GM15510 (cell line): ENCODE measurements around the gene TMEM201.

Experiments
- POLR2A ChIP-seq: IDR thresholded peaks from 3 replicates; pipeline ENCODE4 v1.6.1; 2011; ENCODE audit warnings: borderline replicate concordance; ENCODE audit not compliant: insufficient read length; ENCODE audit errors: extremely low read depth

The TMEM201 gene

GRCh38 chr1:9603766-9604753 lies 15.3 kb downstream of the TMEM201 start:
- no peak for TF ChIP-seq POLR2A

DNA sequence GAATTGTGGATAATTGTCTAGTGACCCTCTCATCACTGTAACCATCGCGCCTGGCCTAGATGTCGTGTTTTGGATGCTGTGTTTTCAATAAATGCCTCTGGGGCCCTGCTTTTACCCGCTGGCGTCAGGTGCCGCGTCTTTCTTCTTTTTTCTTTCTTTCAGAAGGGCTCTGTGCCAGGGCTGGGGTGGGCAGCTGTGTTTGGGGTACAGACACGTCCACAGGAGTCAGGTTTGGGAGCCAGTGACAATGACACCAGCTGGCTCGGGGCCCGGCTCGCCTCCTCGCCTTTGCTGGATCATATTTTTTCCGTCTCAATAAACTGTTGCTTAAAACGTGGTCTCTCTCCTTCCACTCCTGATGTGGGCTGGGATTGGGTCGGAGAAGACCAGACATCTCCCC lies 16.1 kb downstream of the TMEM201 start:
- TF ChIP-seq POLR2A, result no peak

DNA sequence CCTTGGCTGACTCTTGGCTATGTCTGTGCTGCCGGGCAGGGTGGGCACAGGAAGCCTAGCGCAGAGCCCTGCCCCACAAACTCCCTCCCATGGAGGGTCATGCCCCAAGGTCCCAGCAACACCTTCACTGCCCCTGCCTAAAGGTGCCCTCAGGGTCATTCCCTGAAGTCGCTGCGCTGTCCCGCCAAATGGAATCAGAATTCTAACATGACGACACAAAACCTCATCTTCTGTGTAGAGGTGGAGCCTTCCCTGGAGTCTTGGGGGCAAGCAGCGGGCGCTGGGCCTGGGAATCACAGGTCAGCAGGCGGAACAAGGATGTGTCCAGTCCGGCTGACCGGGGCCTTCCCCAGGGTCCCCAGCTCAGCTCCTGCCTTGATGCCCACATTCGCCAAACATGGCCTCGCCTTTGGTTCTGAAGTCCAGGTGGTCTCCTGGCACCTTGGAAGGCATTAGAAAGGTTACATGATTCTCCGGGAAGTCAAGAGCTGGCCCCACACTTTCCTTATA lies 17.3 kb downstream of the TMEM201 start:
- TF ChIP-seq POLR2A, result no peak

- TF ChIP-seq POLR2A, result no peak
Observed at GRCh38 chr1:9606458-9606857, 17.7 kb downstream of the TMEM201 start.

DNA sequence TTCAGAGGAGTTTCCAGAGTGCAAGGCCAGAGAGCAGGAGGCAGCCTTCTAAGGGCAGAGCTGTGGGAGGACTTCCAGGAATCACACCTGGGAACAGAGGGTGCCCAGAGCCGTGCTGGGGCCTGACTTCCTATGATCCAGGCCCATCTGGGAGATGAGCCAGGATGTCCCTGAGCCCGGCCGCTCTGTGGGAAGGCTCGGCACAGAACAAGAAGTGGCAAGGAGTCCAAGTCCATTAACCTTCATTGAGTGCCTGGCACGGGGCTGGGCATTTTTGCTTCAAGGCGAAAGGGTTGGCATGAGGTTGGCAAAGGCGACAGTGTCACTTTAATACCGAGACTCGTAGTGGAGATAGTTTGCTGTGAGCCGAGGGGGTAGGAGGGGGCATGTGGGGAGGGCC lies 18.2 kb downstream of the TMEM201 start:
- TF ChIP-seq POLR2A, result no peak

- no peak for TF ChIP-seq POLR2A
Observed at GRCh38 chr1:9607352-9607751, 18.6 kb downstream of the TMEM201 start.

- no peak for TF ChIP-seq POLR2A
Observed at GRCh38 chr1:9609998-9610397, 21.3 kb downstream of the TMEM201 start.

DNA sequence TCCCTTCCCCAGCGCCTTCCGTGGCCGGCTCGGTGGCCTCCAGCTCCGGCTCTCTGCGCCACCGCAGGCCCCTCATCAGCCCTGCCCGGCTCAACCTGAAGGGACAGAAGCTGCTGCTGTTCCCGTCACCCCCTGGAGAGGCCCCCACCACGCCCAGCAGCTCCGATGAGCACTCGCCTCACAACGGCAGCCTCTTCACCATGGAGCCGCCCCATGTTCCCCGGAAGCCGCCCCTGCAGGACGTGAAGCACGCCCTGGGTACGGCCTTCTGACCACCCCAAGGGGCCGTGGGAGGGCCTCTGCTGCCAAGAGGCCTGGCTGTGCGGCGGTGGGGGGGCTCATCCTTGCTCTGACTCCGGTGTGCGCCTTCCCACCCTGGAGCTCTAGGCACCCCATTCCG lies 21.8 kb downstream of the TMEM201 start:
- no peak for TF ChIP-seq POLR2A

- TF ChIP-seq POLR2A, result no peak
Observed at GRCh38 chr1:9611716-9612115, 23.0 kb downstream of the TMEM201 start.

- no peak for TF ChIP-seq POLR2A
Observed at GRCh38 chr1:9612162-9612845, 23.6 kb downstream of the TMEM201 start.

DNA sequence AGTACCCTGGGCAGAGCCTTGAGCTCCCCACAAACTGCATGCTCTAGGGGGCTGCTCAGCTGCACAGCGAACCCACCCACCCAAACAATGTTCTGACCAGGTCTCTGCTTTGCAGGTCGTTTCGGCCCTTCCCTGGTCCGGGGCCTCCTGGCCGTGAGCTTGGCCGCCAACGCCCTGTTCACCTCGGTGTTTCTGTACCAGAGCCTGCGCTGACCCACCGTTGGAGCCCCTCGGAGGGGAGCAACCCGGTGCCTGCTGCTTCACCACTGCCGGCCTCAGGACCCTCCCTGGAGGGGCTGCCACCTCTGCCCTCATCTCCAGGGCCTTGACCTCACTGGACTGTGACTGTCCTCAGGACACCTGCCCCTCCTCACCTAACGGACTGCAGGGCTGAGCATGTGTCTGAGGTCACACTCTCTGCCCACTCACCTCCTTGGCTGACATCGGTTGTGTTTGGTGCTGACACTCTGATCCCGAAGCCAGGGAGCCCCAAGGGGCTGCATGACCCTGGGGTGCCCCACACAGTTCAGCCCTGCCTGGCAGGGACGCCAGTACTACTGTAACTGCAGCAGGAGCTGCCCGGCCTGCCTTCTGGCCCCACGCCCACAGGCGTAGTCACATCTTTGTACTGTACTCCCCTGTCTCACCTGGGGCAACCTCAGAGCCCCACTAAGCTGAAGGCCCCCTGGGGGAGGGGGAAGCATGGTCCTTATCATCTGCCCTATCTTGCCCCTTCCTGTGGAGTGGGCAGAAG lies 24.3 kb downstream of the TMEM201 start:
- no peak for TF ChIP-seq POLR2A

- no peak for TF ChIP-seq POLR2A
Observed at GRCh38 chr1:9613625-9614299, 25.1 kb downstream of the TMEM201 start.

DNA sequence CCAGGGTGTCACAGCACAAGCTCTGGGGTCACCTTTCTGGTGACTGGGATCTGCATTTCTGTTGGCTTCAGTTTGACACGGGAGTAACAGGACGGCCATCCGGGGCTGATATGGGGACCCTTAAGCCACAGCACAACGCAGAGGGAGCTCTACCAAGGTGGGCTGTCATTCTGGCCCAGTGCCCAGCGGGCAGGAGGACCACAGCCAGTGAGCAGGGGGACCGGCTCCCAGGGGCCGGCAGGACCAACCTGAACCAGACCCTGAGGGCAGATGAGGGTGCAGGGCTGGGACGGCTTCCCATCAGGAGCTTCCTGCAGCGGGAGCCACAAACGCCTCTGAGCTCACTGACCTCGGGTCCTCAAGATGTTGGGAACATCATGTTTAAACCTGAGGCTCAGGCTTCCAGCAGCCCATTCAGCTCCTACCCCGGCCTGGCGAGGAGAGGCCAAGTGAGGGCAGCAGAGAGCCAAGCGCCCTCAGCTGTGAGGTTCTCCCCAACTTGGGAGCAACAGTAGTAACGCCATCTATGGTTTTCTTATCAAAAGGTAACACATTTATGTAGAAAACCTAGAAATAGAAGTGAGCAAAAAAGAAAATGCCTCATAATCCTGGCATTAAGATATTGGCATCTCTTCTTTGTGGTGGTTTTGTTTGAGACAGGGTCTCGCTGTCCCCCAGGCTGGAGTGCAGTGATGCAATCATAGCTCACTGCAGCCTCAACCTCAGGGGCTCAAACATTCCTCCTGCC lies 26.8 kb downstream of the TMEM201 start:
- no peak for TF ChIP-seq POLR2A
